ENCODE data around the gene RPSA.
"Not testable (repeated sequence)": the region's sequence is repeated elsewhere in the genome, so short reads cannot be mapped to it uniquely, and the experiment has no call there.

The RPSA gene

GRCh38 chr3:39406368-39407258, at the start of gene RPSA:
RPSA (plus strand) TSS chr3:39406720; CDS start chr3:39407654, 934 bp downstream.
- DNase-seq = peak; percentile 95

GRCh38 chr3:39358333-39358732, 48.2 kb upstream of the RPSA start:
- no peak for DNase-seq

- no peak for DNase-seq
These were observed 45.1 kb upstream of the RPSA start for GRCh38 chr3:39361252-39361927.

GRCh38 chr3:39362192-39362591, 44.3 kb upstream of the RPSA start:
- DNase-seq = no peak

- DNase-seq = no peak
These were observed 43.7 kb upstream of the RPSA start for GRCh38 chr3:39362812-39363211.

GRCh38 chr3:39370450-39370849, 36.1 kb upstream of the RPSA start:
- DNase-seq = not testable (repeated sequence)

- DNase-seq = no peak
These were observed 33.7 kb upstream of the RPSA start for GRCh38 chr3:39372833-39373232.

- no peak for DNase-seq
These were observed 29.4 kb upstream of the RPSA start for GRCh38 chr3:39376959-39377634.

GRCh38 chr3:39378088-39378487, 28.4 kb upstream of the RPSA start:
- DNase-seq = no peak

GRCh38 chr3:39378957-39379777, 27.4 kb upstream of the RPSA start:
- DNase-seq = no peak

- no peak for DNase-seq
These were observed 26.8 kb upstream of the RPSA start for GRCh38 chr3:39379778-39380155.

- no peak for DNase-seq
These were observed 25.1 kb upstream of the RPSA start for GRCh38 chr3:39381432-39381831.

- DNase-seq = no peak
These were observed 23.3 kb upstream of the RPSA start, which contains the start of gene SLC25A38 for GRCh38 chr3:39383045-39383880. SLC25A38 (plus strand) TSS chr3:39383370; CDS start chr3:39383725, 355 bp downstream.

GRCh38 chr3:39383881-39384664, 22.4 kb upstream of the RPSA start:
- DNase-seq = no peak

GRCh38 chr3:39384665-39385000, 21.9 kb upstream of the RPSA start:
- DNase-seq = no peak

GRCh38 chr3:39385456-39386090, 20.9 kb upstream of the RPSA start:
- no peak for DNase-seq

GRCh38 chr3:39386318-39386717, 20.2 kb upstream of the RPSA start:
- DNase-seq = no peak

GRCh38 chr3:39387411-39387975, 19.0 kb upstream of the RPSA start:
- no peak for DNase-seq

- no peak for DNase-seq
These were observed 18.4 kb upstream of the RPSA start for GRCh38 chr3:39388153-39388552.

GRCh38 chr3:39388741-39389248, 17.7 kb upstream of the RPSA start:
- no peak for DNase-seq

Data from NCI-H2171 treated with DMSO at 0.1 percent for 48 hours (cell line).